HepG2 (cell line): Measurements from ENCODE around the gene CASKIN1. TPM values are rescaled to one million over a fixed set of nuclear protein-coding genes. Genes with fewer than 3 reads are reported as not detected.

ENCODE experiments used
- ARID4A ChIP-seq: sonication (generic); formaldehyde crosslinking; IDR thresholded peaks from 2 replicates; pipeline ENCODE4 v1.5.0; 2020; ENCODE audit warnings: mild to moderate bottlenecking, missing genetic modification reagents, borderline replicate concordance
- KLF13 ChIP-seq: sonication (generic); formaldehyde crosslinking; IDR thresholded peaks from 2 replicates; pipeline ENCODE4 v1.4.0; 2020; ENCODE audit warnings: mild to moderate bottlenecking, missing genetic modification reagents
- PCBP1 ChIP-seq: fragments of 200-400 bp; formaldehyde crosslinking; IDR thresholded peaks from 2 replicates; pipeline ENCODE4 v1.6.1; 2017; ENCODE audit warnings: mild to moderate bottlenecking, low read depth, low read length, borderline replicate concordance
- RAD51 ChIP-seq: fragments of 450-650 bp; IDR thresholded peaks from 2 replicates; pipeline ENCODE4 v1.6.1; 2016; ENCODE audit warnings: borderline replicate concordance
- RARG ChIP-seq: sonication (generic); formaldehyde crosslinking; IDR thresholded peaks from 2 replicates; pipeline ENCODE4 v1.4.0; 2020; ENCODE audit warnings: low read depth, mild to moderate bottlenecking, missing genetic modification reagents
- ZBTB40 ChIP-seq, 2 experiments: fragments of 450-650 bp in 1 of 2; sonication (generic) in 1 of 2; formaldehyde crosslinking in 1 of 2; IDR thresholded peaks; 2 replicates each; pipeline versions ENCODE4 v1.6.1 to v1.8.0; 2016 to 2022; ENCODE audit warnings: antibody characterized with exemption in 1 of 2, mild to moderate bottlenecking in 1 of 2, missing genetic modification reagents in 1 of 2
- ZFP62 ChIP-seq: sonication (generic); formaldehyde crosslinking; IDR thresholded peaks from 2 replicates; pipeline ENCODE4 v1.4.0; 2020; ENCODE audit warnings: missing genetic modification reagents
- ZKSCAN8 ChIP-seq: IDR thresholded peaks from 2 replicates; pipeline ENCODE4 v1.6.1; 2016; ENCODE audit warnings: borderline replicate concordance, missing genetic modification reagents, missing compliant biosample characterization
- ZNF138 ChIP-seq: sonication (generic); formaldehyde crosslinking; IDR thresholded peaks from 2 replicates; pipeline ENCODE4 v1.5.0; 2020; ENCODE audit warnings: mild to moderate bottlenecking, low read depth, missing genetic modification reagents
- ZNF280B ChIP-seq: sonication (generic); formaldehyde crosslinking; IDR thresholded peaks from 2 replicates; pipeline ENCODE4 v1.5.0; 2020; ENCODE audit warnings: missing genetic modification reagents, mild to moderate bottlenecking, borderline replicate concordance
- ZNF546 ChIP-seq: sonication (generic); formaldehyde crosslinking; conservative IDR thresholded peaks from 2 replicates; pipeline ENCODE4 v1.8.1; 2023; ENCODE audit warnings: mild to moderate bottlenecking, missing genetic modification reagents
- ZSCAN31 ChIP-seq: sonication (generic); formaldehyde crosslinking; IDR thresholded peaks from 2 replicates; pipeline ENCODE4 v1.5.0; 2020; ENCODE audit warnings: low read depth, mild to moderate bottlenecking, missing genetic modification reagents
- polyA plus RNA-seq, 8 experiments: library from polyadenylated mRNA; depleted of rRNA in 3 of 8; stranded (reverse) in 7 of 8; unstranded in 1 of 8; fragments of >200 nt; fragmentation: Illumina TruSeq in 4 of 8; extraction: Trizol in 4 of 8; gene quantifications; 2 replicates each; pipeline versions ENCODE4 v1.2.1 to v1.2.3, GENCODE V29; 2011 to 2016; ENCODE audit warnings: low read depth in 4 of 8, missing spikeins in 1 of 8, mixed read lengths in 1 of 8; ENCODE audit not compliant: insufficient read depth in 1 of 8
- total RNA-seq, 5 experiments: library from RNA; depleted of rRNA; stranded (reverse); fragments of >200 nt; fragmentation: Illumina TruSeq; extraction: Trizol; gene quantifications; 2 replicates each; pipeline ENCODE4 v1.2.3, GENCODE V29; 2016; ENCODE audit warnings: low read depth in 1 of 5

The CASKIN1 gene
- total and polyA plus RNA-seq, 2 of the 13 experiments (the other 11 are each of a cell fraction or from before 2014, with no cell fraction given), result 1.2 to 2.2 TPM

DNA sequence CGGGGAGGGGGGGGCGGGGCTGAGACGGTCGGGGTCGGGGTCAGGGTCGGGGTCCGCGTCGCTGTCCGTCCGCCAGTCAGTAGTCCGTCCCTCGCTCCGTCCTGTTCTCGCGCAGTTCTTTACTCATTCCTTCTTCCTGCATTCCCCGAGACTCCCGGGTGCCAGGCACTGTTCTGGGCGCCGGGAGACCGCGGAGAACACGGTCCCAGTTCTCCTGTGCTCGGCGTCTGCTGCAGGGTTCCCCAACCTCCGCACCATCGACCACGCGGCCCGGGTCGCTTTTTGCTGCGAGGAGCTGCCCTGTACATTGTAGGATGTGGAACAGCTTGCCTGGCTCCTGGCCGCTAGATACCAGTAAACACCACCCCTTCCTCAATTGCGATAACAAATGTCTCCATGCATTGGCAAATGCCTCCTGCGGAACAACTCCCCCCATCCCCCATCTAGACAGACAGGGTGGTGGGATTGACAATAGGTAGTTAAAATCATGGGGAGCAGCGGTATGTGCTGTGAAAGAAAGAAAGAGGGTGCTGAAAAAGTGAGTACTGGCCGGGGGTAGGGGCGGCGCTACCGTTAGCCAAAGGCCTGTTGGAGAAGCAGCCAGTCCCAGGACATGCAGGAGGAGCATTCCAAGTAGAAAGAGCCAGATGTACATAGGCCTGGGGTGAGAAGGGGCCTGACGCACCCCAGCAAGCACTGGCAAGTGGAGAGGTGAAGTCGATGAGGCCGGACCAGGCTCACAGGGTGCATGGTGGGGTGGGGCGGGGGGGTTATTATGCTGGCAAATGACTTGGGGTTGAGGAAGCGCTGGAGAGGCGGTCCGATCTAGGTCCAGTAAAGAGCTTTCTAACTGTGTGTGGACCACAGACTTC lies 40.2 kb downstream of the CASKIN1 start (continued):
- no peak for TF ChIP-seq ARID4A (CRISPR knock-in tag)
- no peak for TF ChIP-seq ZBTB40 (IDR thresholded peaks at IDR 0.05)
- no peak for TF ChIP-seq ZBTB40 (CRISPR knock-in tag; IDR thresholded peaks at IDR 0.05)
- TF ChIP-seq ZKSCAN8 (CRISPR knock-in tag), result no peak
- 0 out of 2 replicates have a peak, but pooled peaks have one; percentile 7 for TF ChIP-seq ZSCAN31 (CRISPR knock-in tag)
- TF ChIP-seq RAD51, result no peak
- TF ChIP-seq RARG, result no peak
- TF ChIP-seq PCBP1, result no peak
- TF ChIP-seq ZFP62 (CRISPR knock-in tag), result no peak
- peak; percentile 17; the same call in 1 of the 2 replicates for TF ChIP-seq ZNF280B
- 0 out of 2 replicates have a peak, but pooled peaks have one; percentile 13 for TF ChIP-seq ZNF546 (CRISPR knock-in tag)
- no peak for TF ChIP-seq KLF13 (CRISPR knock-in tag)
- TF ChIP-seq ZNF138 (CRISPR knock-in tag), result no peak
